ENCODE measurements around the gene TXLNB. TPM values are rescaled to one million over a fixed set of nuclear protein-coding genes. Genes with fewer than 3 reads are reported as not detected.

TXLNB gene
- total and polyA plus RNA-seq, 2 of the 13 experiments (the other 11 are each of a cell fraction or from before 2014, with no cell fraction given), result not detected

GRCh38 chr6:139337830-139338229 is 46.0 kb upstream of the TXLNB start:
- Histone ChIP-seq H3K27me3 (ENCODE audit: control insufficient read depth in 1 of 2, insufficient read depth in 2 of 2, low read length in 2 of 2) (no peaks in the 10 kb centered on the region), H3K27ac (ENCODE audit: extremely low read length, insufficient read depth, low read length) (no peak overlapping the region), H3K4me2 (ENCODE audit: low read depth, low read length) (no peak overlapping the region), H2AFZ (ENCODE audit: low read length) (no peak overlapping the region), H3K79me2 (ENCODE audit: insufficient read depth, low read length) (no peaks in the 10 kb centered on the region), H3K4me1 (ENCODE audit: insufficient read depth, low read length) (no peaks in the 10 kb centered on the region), H3K9me3 (ENCODE audit: low read length) (no peaks in the 10 kb centered on the region), H3K4me3 (replicated peaks in 1 of 3; ENCODE audit: insufficient read depth in 1 of 3, low read depth in 2 of 3, low read length in 3 of 3) (no peak overlapping the region), H3K36me3 (replicated peaks in 1 of 2; ENCODE audit: control insufficient read depth in 1 of 2, insufficient read depth in 2 of 2, low read length in 2 of 2) (no peaks in the 10 kb centered on the region), H3K9ac (ENCODE audit: insufficient read depth, low read depth, low read length) (no peak overlapping the region), H4K20me1 (ENCODE audit: insufficient read depth, low read length) (no peaks in the 10 kb centered on the region)
- no peak for FAIRE-seq
- no TSS peak for BruUV-seq (replicated peaks)
- WGBS (ENCODE audit: low lambda C conversion rate), result 40% methylated on average over 5 of the region's 5 CpGs
- ATAC-seq, result no peak
- ChIA-PET CTCF (ENCODE audit: low intra/inter-chr PET ratio, low total read pairs) (no interaction called here), POLR2A (no interaction called here)
- in situ Hi-C loops (cut with HindIII; ENCODE audit: extremely low pct_ligation_motif_present, low pct_unique_long_range_greater_than_20kb) (no loop called here), intact Hi-C loops (cut with micrococcal nuclease; ENCODE audit: unreplicated experiment) (no loop called here)
- TF ChIP-seq KAT7 (CRISPR knock-in tag; IDR thresholded peaks at IDR 0.05; ENCODE audit: borderline replicate concordance) (no peak), HNF1B (CRISPR knock-in tag; IDR thresholded peaks at IDR 0.05) (no peak), ZNF333 (CRISPR knock-in tag; IDR thresholded peaks at IDR 0.05; ENCODE audit: borderline replicate concordance) (no peak), PAWR (CRISPR knock-in tag; IDR thresholded peaks at IDR 0.05; ENCODE audit: borderline replicate concordance) (no peak), ZNF441 (CRISPR knock-in tag; IDR thresholded peaks at IDR 0.05; ENCODE audit: borderline replicate concordance) (no peak)
- TF ChIP-seq, protein P1, sequence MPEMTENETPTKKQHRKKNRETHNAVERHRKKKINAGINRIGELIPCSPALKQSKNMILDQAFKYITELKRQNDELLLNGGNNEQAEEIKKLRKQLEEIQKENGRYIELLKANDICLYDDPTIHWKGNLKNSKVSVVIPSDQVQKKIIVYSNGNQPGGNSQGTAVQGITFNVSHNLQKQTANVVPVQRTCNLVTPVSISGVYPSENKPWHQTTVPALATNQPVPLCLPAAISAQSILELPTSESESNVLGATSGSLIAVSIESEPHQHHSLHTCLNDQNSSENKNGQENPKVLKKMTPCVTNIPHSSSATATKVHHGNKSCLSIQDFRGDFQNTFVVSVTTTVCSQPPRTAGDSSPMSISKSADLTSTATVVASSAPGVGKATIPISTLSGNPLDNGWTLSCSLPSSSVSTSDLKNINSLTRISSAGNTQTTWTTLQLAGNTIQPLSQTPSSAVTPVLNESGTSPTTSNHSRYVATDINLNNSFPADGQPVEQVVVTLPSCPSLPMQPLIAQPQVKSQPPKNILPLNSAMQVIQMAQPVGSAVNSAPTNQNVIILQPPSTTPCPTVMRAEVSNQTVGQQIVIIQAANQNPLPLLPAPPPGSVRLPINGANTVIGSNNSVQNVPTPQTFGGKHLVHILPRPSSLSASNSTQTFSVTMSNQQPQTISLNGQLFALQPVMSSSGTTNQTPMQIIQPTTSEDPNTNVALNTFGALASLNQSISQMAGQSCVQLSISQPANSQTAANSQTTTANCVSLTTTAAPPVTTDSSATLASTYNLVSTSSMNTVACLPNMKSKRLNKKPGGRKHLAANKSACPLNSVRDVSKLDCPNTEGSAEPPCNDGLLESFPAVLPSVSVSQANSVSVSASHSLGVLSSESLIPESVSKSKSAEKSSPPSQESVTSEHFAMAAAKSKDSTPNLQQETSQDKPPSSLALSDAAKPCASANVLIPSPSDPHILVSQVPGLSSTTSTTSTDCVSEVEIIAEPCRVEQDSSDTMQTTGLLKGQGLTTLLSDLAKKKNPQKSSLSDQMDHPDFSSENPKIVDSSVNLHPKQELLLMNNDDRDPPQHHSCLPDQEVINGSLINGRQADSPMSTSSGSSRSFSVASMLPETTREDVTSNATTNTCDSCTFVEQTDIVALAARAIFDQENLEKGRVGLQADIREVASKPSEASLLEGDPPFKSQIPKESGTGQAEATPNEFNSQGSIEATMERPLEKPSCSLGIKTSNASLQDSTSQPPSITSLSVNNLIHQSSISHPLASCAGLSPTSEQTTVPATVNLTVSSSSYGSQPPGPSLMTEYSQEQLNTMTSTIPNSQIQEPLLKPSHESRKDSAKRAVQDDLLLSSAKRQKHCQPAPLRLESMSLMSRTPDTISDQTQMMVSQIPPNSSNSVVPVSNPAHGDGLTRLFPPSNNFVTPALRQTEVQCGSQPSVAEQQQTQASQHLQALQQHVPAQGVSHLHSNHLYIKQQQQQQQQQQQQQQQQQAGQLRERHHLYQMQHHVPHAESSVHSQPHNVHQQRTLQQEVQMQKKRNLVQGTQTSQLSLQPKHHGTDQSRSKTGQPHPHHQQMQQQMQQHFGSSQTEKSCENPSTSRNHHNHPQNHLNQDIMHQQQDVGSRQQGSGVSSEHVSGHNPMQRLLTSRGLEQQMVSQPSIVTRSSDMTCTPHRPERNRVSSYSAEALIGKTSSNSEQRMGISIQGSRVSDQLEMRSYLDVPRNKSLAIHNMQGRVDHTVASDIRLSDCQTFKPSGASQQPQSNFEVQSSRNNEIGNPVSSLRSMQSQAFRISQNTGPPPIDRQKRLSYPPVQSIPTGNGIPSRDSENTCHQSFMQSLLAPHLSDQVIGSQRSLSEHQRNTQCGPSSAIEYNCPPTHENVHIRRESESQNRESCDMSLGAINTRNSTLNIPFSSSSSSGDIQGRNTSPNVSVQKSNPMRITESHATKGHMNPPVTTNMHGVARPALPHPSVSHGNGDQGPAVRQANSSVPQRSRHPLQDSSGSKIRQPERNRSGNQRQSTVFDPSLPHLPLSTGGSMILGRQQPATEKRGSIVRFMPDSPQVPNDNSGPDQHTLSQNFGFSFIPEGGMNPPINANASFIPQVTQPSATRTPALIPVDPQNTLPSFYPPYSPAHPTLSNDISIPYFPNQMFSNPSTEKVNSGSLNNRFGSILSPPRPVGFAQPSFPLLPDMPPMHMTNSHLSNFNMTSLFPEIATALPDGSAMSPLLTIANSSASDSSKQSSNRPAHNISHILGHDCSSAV (CRISPR knock-in tag; IDR thresholded peaks at IDR 0.05; ENCODE audit: borderline replicate concordance), result no peak
- no peak for DNase-seq (ENCODE audit: low spot score)

Measured in HepG2 (cell line).